Panc1 (cell line): ENCODE data around the gene ZNF180. TPM values are rescaled to one million over a fixed set of nuclear protein-coding genes. Genes with fewer than 3 reads are reported as not detected.

Experiments
- ATAC-seq: fragments of 200-7000 bp; cut with Tn5 transposase; 2 replicates; pipeline ENCODE4 v1.9.1; 2020; ENCODE audit warnings: mild to moderate bottlenecking, moderate library complexity
- BruUV-seq: library from RNA; stranded (reverse); fragments of 400-500 nt; replicated peaks from 2 replicates; lab custom pipeline; 2021; lab: Mats Ljungman, UMichigan
- CTCF ChIA-PET: fragments of 300-600 bp; sonication (Branson Sonifier 250); formaldehyde crosslinking; loops from one replicate; lab custom pipeline; 2022; ENCODE audit warnings: antibody characterized with exemption; lab: Charles Lee
- POLR2A ChIA-PET: fragments of 300-600 bp; sonication (Branson Sonifier 250); formaldehyde crosslinking; loops from one replicate; lab custom pipeline; 2022; ENCODE audit warnings: antibody characterized with exemption; lab: Charles Lee
- DNase-seq: peaks from one replicate; pipeline ENCODE4 v3.0.0-alpha.2; 2010; ENCODE audit warnings: low read depth, low spot score
- H3K27ac ChIP-seq: 2 replicates; pipeline ENCODE4 v1.5.1; 2011; ENCODE audit warnings: mild to moderate bottlenecking, low read length, inconsistent platforms
- H3K27me3 ChIP-seq: fragments of 200-500 bp; sonication (Bioruptor generic); 2 replicates; pipeline ENCODE4 v1.6.0; 2014; ENCODE audit warnings: low read length, inconsistent platforms; ENCODE audit not compliant: control insufficient read depth, insufficient read depth
- H3K36me3 ChIP-seq: fragments of 200-500 bp; sonication (Bioruptor generic); 2 replicates; pipeline ENCODE4 v1.5.1; 2014; ENCODE audit warnings: inconsistent platforms, mild to moderate bottlenecking, low read length, moderate library complexity; ENCODE audit not compliant: control insufficient read depth, insufficient read depth
- H3K4me1 ChIP-seq: 2 replicates; pipeline ENCODE4 v1.5.1; 2011; ENCODE audit warnings: inconsistent platforms, mild to moderate bottlenecking, low read length, moderate library complexity; ENCODE audit not compliant: control insufficient read depth, insufficient read depth
- H3K4me3 ChIP-seq, 2 experiments: 2 replicates each; pipeline ENCODE4 v1.5.1; 2011 to 2012; ENCODE audit warnings: low read depth in 2 of 2, low read length in 2 of 2, mild to moderate bottlenecking in 2 of 2, inconsistent platforms in 1 of 2, moderate library complexity in 1 of 2
- H3K9me3 ChIP-seq: fragments of 200-500 bp; sonication (Bioruptor generic); 2 replicates; pipeline ENCODE4 v1.5.1; 2014; ENCODE audit warnings: low read depth, mild to moderate bottlenecking, inconsistent platforms, low read length, moderate library complexity; ENCODE audit not compliant: control insufficient read depth, insufficient read depth
- CTCF ChIP-seq: fragments of 450-650 bp; IDR thresholded peaks from 2 replicates; pipeline ENCODE4 v1.5.1; 2017; ENCODE audit warnings: mild to moderate bottlenecking
- POLR2AphosphoS5 ChIP-seq: IDR thresholded peaks from 2 replicates; pipeline ENCODE4 v1.6.1; 2012; ENCODE audit warnings: mild to moderate bottlenecking, low read depth, low read length, moderate library complexity
- REST ChIP-seq, 2 experiments: IDR thresholded peaks; 2 replicates each; pipeline ENCODE4 v1.6.1; 2011 to 2012; ENCODE audit warnings: low read depth in 2 of 2, control low read depth in 1 of 2, low read length in 1 of 2, mild to moderate bottlenecking in 1 of 2, moderate library complexity in 1 of 2; ENCODE audit not compliant: insufficient read depth in 1 of 2
- SIN3A ChIP-seq: IDR thresholded peaks from 2 replicates; pipeline ENCODE4 v1.6.1; 2012; ENCODE audit warnings: low read depth, mild to moderate bottlenecking, low read length, moderate library complexity, borderline replicate concordance; ENCODE audit not compliant: insufficient read depth
- TCF7L2 ChIP-seq: IDR thresholded peaks from 2 replicates; pipeline ENCODE4 v1.6.1; 2011; ENCODE audit warnings: mild to moderate bottlenecking, low read depth, low read length, inconsistent platforms
- in situ Hi-C: cut with HindIII; loops from 2 replicates; pipeline ENCODE4 v1.10.0; 2016; ENCODE audit warnings: low sequenced_read_pairs, low pct_unique_long_range_greater_than_20kb
- intact Hi-C: fragments of 100-400 bp; cut with micrococcal nuclease; formaldehyde crosslinking; loops from one replicate; pipeline ENCODE4 v1.10.0; 2022; ENCODE audit not compliant: unreplicated experiment
- total RNA-seq: library from RNA; stranded (reverse); gene quantifications from one replicate; pipeline ENCODE4 v1.2.1, GENCODE V29; 2021; ENCODE audit not compliant: unreplicated experiment

Gene ZNF180
- total RNA-seq, 1 experiment from 2014 or later: 6.7 TPM

GRCh38 chr19:44455100-44455499 lies 45.2 kb downstream of the ZNF180 start:
- ATAC-seq (no peak), DNase-seq (no peak)
- no peak for TF ChIP-seq SIN3A
- TF ChIP-seq POLR2AphosphoS5: no peak
- TF ChIP-seq CTCF: no peak
- TF ChIP-seq TCF7L2: no peak
- no peak for TF ChIP-seq REST (IDR thresholded peaks at IDR 0.05; ENCODE audit: insufficient read depth in 1 of 2, low read depth in 2 of 2, low read length in 1 of 2)
- no peaks in the 10 kb centered on the region for H3K9me3 ChIP-seq
- ChIA-PET CTCF (no interaction called here), POLR2A (no interaction called here)
- H3K4me1 ChIP-seq: no peaks in the 10 kb centered on the region
- H3K4me3 ChIP-seq: no peak overlapping the region
- BruUV-seq: no TSS peak
- no peak overlapping the region for H3K27ac ChIP-seq
- intact Hi-C loops: no loop called here
- in situ Hi-C loops: no loop called here
- H3K36me3 ChIP-seq: no peaks in the 10 kb centered on the region
- no peaks in the 10 kb centered on the region for H3K27me3 ChIP-seq

- no peak for TF ChIP-seq REST (IDR thresholded peaks at IDR 0.05; ENCODE audit: insufficient read depth in 1 of 2, low read depth in 2 of 2, low read length in 1 of 2)
- TF ChIP-seq CTCF: no peak
- no peak for TF ChIP-seq POLR2AphosphoS5
- TF ChIP-seq TCF7L2: no peak
- TF ChIP-seq SIN3A: no peak
- in situ Hi-C loops: no loop called here
- ATAC-seq: no peak
- no peak overlapping the region for H3K27ac ChIP-seq
- BruUV-seq: no TSS peak
- H3K36me3 ChIP-seq: no peaks in the 10 kb centered on the region
- ChIA-PET CTCF (no interaction called here), POLR2A (no interaction called here)
- H3K9me3 ChIP-seq: no peaks in the 10 kb centered on the region
- peaks cover 3% of the 10 kb centered on the region; the same call in 1 of the 2 replicates for H3K4me1 ChIP-seq
- H3K4me3 ChIP-seq: no peak overlapping the region
- DNase-seq: no peak
- H3K27me3 ChIP-seq: no peaks in the 10 kb centered on the region
- intact Hi-C loops: no loop called here
Observed at GRCh38 chr19:44452367-44452766, 48.0 kb downstream of the ZNF180 start.
